Fibroblast of the aortic adventitia (primary cell): ENCODE data around the gene CCAR1. TPM values are rescaled to one million over a fixed set of nuclear protein-coding genes. Genes with fewer than 3 reads are reported as not detected.
"Not testable (repeated sequence)": the region's sequence is repeated elsewhere in the genome, so short reads cannot be mapped to it uniquely, and the experiment has no call there.

ENCODE experiments used
- DNase-seq: peaks from one replicate; pipeline ENCODE4 v3.0.0-alpha.2; 2010; ENCODE audit warnings: low read depth
- H3K4me3 ChIP-seq: 2 replicates; pipeline ENCODE4 v1.5.1; 2011; ENCODE audit warnings: low read depth, mild to moderate bottlenecking, control low read depth, low read length, moderate library complexity
- CTCF ChIP-seq: IDR thresholded peaks from 2 replicates; pipeline ENCODE4 v1.5.1; 2011; ENCODE audit warnings: mild to moderate bottlenecking, low read length, control low read depth, inconsistent platforms; ENCODE audit not compliant: insufficient read depth
- total RNA-seq: library from RNA; depleted of rRNA; stranded (reverse); fragments of >200 nt; gene quantifications from 2 replicates; pipeline ENCODE4 v1.2.3, GENCODE V29; 2012; ENCODE audit warnings: low replicate concordance

Gene CCAR1
- total RNA-seq: 57.1 and 166 TPM in 2 replicates

- peak within 1 kb of the TSS; percentile 84 for H3K4me3 ChIP-seq
- TF ChIP-seq CTCF: no peak
- DNase-seq: peak; percentile 99
These were observed at the start of gene CCAR1 for GRCh38 chr10:68720793-68721672. Gene CCAR1, plus strand, starts transcription at chr10:68721239. Its CDS starts 1,266 bp downstream, at chr10:68722505.

GRCh38 chr10:68684413-68684812, 36.6 kb upstream of the CCAR1 start:
- H3K4me3 ChIP-seq: no peak overlapping the region
- TF ChIP-seq CTCF: no peak

GRCh38 chr10:68696018-68696417, 25.0 kb upstream of the CCAR1 start:
- H3K4me3 ChIP-seq: no peak overlapping the region
- no peak for DNase-seq
- TF ChIP-seq CTCF: no peak

More at GRCh38 chr10:68684413-68684812, 36.6 kb upstream of the CCAR1 start:
- no peak for DNase-seq

GRCh38 chr10:68697106-68697505, 23.9 kb upstream of the CCAR1 start:
- TF ChIP-seq CTCF: no peak
- no peak overlapping the region for H3K4me3 ChIP-seq
- DNase-seq: peak; percentile 4

GRCh38 chr10:68700197-68700596, 20.8 kb upstream of the CCAR1 start:
- TF ChIP-seq CTCF: no peak

GRCh38 chr10:68705548-68705947, 15.5 kb upstream of the CCAR1 start:
- no peak for TF ChIP-seq CTCF
- H3K4me3 ChIP-seq: no peak overlapping the region

More at GRCh38 chr10:68700197-68700596, 20.8 kb upstream of the CCAR1 start:
- no peak for DNase-seq
- no peak overlapping the region for H3K4me3 ChIP-seq

GRCh38 chr10:68708987-68709386, 12.1 kb upstream of the CCAR1 start:
- not testable (repeated sequence) for DNase-seq, H3K4me3 ChIP-seq

More at GRCh38 chr10:68705548-68705947, 15.5 kb upstream of the CCAR1 start:
- DNase-seq: no peak

- not testable (repeated sequence) for DNase-seq, H3K4me3 ChIP-seq
These were observed 8.0 kb upstream of the CCAR1 start for GRCh38 chr10:68713065-68713464.
